HG03280 (cell line): ENCODE measurements around the gene ULK1.

Source experiments
- ATAC-seq: cut with Tn5 transposase; IDR thresholded peaks from one replicate; pipeline ENCODE4 v1.9.1; 2021; ENCODE audit warnings: mild to moderate bottlenecking, moderate library complexity; ENCODE audit not compliant: unreplicated experiment

The ULK1 gene

GRCh38 chr12:131907379-131908091 is 13.1 kb downstream of the ULK1 start:
- ATAC-seq, result no peak

- ATAC-seq, result no peak
These were observed 14.0 kb downstream of the ULK1 start for GRCh38 chr12:131908092-131909080.

GRCh38 chr12:131909081-131909751 is 14.8 kb downstream of the ULK1 start:
- ATAC-seq, result no peak

- no peak for ATAC-seq
These were observed 15.4 kb downstream of the ULK1 start for GRCh38 chr12:131909752-131910219.

GRCh38 chr12:131910302-131911027 is 16.0 kb downstream of the ULK1 start:
- ATAC-seq, result no peak

GRCh38 chr12:131911028-131911650 is 16.7 kb downstream of the ULK1 start:
- ATAC-seq, result no peak

- ATAC-seq, result no peak
These were observed 17.5 kb downstream of the ULK1 start for GRCh38 chr12:131911851-131912477.

GRCh38 chr12:131912518-131913274 is 18.3 kb downstream of the ULK1 start:
- ATAC-seq, result no peak

GRCh38 chr12:131913666-131914065 is 19.2 kb downstream of the ULK1 start:
- ATAC-seq, result no peak

- no peak for ATAC-seq
These were observed 19.8 kb downstream of the ULK1 start for GRCh38 chr12:131914179-131914702.

- ATAC-seq, result no peak
These were observed 20.7 kb downstream of the ULK1 start for GRCh38 chr12:131915000-131915689.

GRCh38 chr12:131915823-131916222 is 21.4 kb downstream of the ULK1 start:
- no peak for ATAC-seq

- no peak for ATAC-seq
These were observed 22.1 kb downstream of the ULK1 start for GRCh38 chr12:131916306-131917138.

- ATAC-seq, result no peak
These were observed 22.8 kb downstream of the ULK1 start for GRCh38 chr12:131917139-131917710.

GRCh38 chr12:131917711-131918306 is 23.4 kb downstream of the ULK1 start:
- ATAC-seq, result no peak

GRCh38 chr12:131918311-131919050 is 24.1 kb downstream of the ULK1 start:
- ATAC-seq, result no peak
